Activated CD4-positive, alpha-beta T cell treated with anti-CD3 and anti-CD28 coated beads, Interleukin-2, amount 50 U/mL, for 48 hours (primary cell): ENCODE measurements around the gene FBXL7.

Experiments
- DNase-seq, 2 experiments: peaks; one replicate each; pipeline ENCODE4 v3.0.0-alpha.2; 2020

Gene FBXL7

DNA sequence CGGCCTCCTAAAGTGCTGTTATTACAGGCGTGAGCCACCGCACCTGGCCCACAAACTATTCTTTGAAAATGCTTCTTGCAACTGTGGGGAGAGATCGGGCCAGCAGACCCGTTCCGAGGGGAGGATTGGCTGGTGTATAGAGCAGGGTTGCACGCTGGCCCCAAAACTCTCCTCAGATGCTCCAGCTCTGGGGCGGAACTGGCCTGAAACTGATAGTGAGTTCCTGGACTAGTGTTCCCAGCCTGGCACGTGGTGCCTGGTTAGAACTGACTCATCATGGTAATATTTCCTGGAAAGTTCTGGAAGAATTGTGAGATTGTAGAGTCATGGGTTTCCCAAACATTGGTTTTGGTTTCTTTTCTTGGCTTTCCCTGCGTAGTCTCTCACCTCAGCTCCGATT lies 120.5 kb downstream of the FBXL7 start:
- DNase-seq, result no peak

DNA sequence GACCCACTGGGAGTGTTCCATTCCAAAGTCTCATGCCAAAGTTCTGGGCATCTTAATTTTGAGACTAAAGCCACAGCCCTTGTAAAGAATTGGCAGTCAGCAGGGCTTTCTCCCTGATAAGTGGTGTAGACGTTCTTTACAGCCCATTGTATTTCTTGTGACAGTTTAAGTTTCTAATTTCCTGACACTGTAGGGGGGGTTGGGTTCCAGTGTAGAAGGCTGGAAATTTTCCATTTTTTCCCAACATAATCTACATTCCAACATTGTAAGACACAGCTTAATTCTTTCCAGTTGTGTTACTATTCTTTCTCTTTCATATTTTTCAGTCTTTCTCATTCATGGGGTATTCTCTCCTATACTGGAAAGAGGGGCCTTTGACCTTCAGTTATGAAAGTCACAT lies 121.1 kb downstream of the FBXL7 start:
- DNase-seq, result no peak

- no peak for DNase-seq
These were observed 123.8 kb downstream of the FBXL7 start for GRCh38 chr5:15623794-15624193.

GRCh38 chr5:15627109-15627508 lies 127.1 kb downstream of the FBXL7 start:
- DNase-seq, result no peak

GRCh38 chr5:15627647-15628046 lies 127.7 kb downstream of the FBXL7 start:
- DNase-seq, result no peak

- DNase-seq, result no peak
These were observed 130.5 kb downstream of the FBXL7 start for GRCh38 chr5:15630441-15630840.

- no peak for DNase-seq
These were observed 134.8 kb downstream of the FBXL7 start for GRCh38 chr5:15634591-15635288.

GRCh38 chr5:15635289-15635616 lies 135.3 kb downstream of the FBXL7 start:
- no peak for DNase-seq

- no peak for DNase-seq
These were observed 137.4 kb downstream of the FBXL7 start for GRCh38 chr5:15637345-15637744.

DNA sequence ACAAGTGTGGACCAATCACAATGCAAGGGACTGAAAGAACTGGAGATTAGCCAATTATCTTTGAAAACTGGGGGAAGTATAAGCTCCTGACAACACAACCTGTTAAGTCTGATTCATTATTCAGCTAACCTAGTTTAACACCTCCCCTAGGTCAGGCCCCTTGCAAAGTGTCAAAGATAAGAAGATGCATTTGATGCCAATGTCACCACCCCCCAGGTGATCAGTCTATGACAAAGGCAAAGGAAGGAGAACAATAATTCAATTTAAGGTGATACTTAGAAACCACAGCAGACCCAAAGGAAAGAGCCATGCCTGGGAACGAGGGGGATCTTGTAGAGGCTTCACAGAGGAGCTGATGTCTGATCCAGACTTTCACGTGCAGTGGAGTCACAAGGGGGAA lies 137.9 kb downstream of the FBXL7 start:
- DNase-seq, result no peak

GRCh38 chr5:15638296-15638695 lies 138.3 kb downstream of the FBXL7 start:
- DNase-seq, result no peak

- DNase-seq, result no peak
These were observed 139.3 kb downstream of the FBXL7 start for GRCh38 chr5:15639288-15639687.

GRCh38 chr5:15640116-15640515 lies 140.1 kb downstream of the FBXL7 start:
- no peak for DNase-seq

DNA sequence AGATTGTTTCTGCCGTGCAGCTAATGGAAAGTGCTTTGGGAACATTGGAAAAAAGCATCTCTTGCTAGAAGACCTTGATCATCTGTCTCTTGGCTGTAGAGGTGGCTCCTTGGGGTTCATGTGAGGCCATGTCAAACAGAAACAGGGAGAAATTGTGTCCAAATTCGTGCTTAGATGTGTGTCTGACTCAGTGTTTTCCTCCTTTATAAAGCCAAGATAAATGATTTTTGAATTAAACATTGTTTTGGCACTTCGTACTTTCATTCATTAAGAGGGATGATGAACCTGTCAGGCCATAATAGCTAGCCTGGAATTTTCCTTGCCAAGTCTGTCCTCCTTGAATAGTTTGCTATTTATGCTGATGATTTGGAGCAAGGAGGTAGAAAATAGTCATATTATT lies 143.8 kb downstream of the FBXL7 start:
- no peak for DNase-seq

GRCh38 chr5:15645381-15646160 lies 145.6 kb downstream of the FBXL7 start:
- DNase-seq, result no peak

DNA sequence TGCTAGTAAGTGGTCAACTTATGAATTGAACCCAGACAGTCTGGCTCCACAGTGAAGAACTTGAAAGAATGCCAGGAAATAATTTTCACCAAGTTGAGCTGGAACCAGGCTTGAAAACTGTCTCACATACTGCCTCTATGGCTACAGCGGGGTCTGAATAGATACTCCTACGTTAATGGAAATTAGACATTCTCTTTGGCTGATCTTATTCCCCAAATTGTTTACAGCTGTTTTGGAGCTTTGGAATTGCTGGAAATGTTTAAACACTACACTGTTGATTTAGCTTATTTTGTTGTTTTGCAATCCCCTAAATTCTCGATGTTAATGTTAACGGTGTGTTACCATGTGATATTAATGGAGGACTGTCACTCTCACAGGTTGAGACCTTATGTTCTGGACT lies 146.4 kb downstream of the FBXL7 start:
- no peak for DNase-seq

DNA sequence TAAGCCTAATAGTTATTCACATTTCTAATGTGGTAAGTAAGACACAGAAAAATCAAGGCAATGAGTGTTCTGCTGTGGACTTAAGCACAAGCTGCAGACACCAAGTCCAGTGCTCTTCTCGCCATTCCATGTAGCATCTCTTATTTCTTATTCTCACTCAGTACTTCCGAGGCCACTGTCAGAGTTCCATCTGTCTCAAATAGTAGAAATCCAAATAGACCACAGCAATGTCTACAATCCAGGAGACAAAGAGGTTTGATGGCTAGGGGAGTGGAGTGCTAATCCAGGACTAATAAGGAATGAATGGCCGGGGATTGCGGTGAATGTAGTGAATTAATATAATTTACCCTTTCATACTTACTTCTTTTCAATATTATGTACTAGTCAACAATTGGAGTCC lies 147.3 kb downstream of the FBXL7 start:
- DNase-seq, result no peak

DNA sequence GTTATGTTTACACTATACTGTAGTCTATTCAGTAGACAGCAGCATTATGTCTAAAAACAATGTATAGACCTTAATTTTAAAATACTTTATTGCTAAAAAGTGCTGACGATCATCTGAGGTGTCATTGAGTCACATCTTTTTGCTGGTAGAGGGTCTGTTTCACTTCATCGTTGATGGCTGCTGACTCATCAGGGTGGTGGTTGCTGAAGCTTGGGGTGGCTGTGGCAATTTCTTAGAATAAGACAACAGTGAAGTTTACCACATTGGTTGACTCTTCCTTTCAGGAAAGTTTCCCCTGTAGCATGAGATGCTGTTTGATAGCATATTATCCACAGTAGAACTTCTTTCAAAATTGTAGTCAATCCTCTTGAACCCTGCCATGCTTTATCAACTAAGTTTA lies 150.3 kb downstream of the FBXL7 start:
- no peak for DNase-seq

DNA sequence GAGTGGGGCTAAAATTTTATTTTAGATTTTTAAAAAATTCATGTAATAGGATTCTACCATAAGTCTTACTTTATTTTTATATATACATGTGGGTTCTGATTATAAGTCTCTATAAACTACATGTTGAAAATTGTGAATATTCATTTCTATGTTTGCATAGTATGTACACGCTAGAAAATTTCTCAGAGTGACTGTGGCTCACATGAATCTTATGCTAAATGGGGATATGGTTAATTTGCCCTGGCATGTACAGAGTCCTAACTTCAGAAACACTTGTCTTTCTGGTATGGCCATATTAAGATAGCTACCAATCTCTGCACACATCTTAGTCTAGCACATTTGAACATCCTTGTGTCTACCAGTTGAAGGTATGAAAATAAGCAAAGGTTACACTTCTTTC lies 154.8 kb downstream of the FBXL7 start:
- DNase-seq, result no peak

- no peak for DNase-seq
These were observed 155.7 kb downstream of the FBXL7 start for GRCh38 chr5:15655683-15656082.

GRCh38 chr5:15664961-15665360 lies 165.0 kb downstream of the FBXL7 start:
- DNase-seq, result no peak

DNA sequence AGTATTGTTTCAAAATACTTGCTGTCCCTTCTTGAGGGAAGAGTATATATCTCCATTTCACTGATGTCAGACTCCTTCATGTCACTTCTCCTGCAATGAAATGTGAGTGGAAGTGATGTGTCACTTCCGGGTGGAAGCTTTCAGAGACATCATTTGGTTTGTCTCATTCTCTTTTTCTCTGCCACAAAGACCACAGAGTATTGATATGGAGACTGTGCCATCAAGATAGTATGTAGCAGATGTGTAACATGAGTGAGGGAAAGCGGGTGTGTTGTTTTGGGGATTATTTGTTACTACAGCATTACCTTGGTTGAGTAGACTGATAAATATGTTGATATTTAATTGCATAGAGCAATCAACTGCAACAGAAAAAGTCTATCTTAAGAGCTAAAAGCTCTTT lies 169.8 kb downstream of the FBXL7 start:
- no peak for DNase-seq

DNA sequence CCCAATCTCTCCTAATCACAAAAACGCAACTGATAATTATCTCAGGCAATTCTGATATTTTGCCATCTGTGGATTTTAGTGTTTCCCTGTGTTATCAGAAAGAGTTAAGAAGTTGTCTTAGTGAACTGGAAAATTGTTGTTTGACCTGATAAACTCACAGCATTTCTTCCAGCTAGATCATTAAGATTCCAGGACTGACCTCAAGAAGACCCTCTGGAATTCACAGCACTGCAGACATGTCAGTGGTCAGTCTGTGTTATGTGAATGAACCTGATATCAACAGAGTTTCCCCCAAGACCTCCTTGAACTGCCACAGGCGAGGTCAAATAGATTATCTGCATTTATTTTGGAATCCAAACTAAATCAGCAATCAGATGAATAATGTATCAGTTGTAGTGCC lies 174.7 kb downstream of the FBXL7 start:
- no peak for DNase-seq

DNA sequence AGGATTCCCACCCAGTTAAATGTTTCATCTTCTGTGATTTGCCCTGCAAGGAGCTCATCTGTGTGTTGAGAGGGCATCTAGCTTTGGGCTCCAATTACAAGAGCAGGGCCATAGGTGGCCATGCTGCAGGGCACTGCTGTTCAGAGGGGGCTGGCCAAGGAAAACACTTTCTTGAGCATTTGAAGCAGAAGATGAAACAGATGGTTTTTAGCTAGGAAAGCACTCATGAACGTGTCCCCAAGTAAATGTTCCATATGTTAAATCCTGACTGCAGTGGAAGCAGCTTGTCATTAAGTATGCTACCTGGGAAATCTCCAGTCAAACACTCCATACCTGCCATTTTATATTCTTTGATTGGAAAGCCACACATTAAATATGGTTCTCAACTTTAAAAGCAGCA lies 176.6 kb downstream of the FBXL7 start:
- no peak for DNase-seq

DNA sequence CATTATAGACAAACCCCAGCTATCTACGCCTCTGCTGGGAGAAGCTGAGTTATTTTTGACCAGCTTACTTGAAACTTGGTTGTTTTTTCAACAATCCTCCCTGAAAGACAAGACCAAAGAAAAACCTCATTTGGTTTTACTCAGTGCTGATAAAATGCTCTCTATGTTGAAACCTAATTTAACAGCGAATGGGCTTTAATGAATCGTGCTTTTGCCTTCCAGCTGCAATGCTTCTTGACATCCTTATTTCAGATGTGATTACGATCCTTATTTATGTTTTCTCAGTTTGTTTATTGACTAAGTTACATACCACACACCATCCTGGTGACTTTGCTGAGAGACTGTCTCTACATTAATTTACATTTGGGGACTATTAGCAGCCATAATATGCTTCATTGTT lies 179.2 kb downstream of the FBXL7 start:
- DNase-seq, result no peak
